NT2/D1 (cell line): ENCODE data around the gene SFXN5.

Source experiments
- SUZ12 ChIP-seq: IDR thresholded peaks from 2 replicates; pipeline ENCODE4 v1.6.1; 2011; ENCODE audit not compliant: insufficient read length, insufficient read depth; ENCODE audit errors: extremely low read depth
- YY1 ChIP-seq: IDR thresholded peaks from 2 replicates; pipeline ENCODE4 v1.6.1; 2011; ENCODE audit not compliant: insufficient read length, insufficient read depth
- ZNF274 ChIP-seq: IDR thresholded peaks from 2 replicates; pipeline ENCODE4 v1.6.1; 2011; ENCODE audit warnings: mild to moderate bottlenecking, low read depth, low read length

DNA sequence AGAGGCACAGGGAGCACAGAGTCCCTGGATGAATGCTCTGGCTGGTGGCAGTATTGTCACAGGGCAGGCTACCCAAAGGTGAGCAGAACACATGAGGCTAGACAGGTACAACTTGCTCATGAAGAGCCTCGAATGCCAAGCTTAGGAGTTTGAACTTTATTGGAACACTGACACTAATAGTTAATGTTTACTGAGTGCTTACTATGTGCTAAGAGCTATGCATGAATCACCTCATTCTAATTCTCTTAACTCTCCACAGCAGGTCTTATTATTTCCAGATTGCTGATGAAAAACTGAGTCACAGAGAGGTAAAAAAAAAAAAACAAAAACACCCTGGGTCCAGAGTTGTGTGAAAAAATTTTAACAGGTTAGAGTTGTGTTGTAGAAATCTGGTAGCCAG, 160.3 kb downstream of the SFXN5 start:
- TF ChIP-seq SUZ12 (no peak), ZNF274 (no peak), YY1 (no peak)
